GM12878 (cell line): ENCODE data around the gene SLC7A10. TPM values are rescaled to one million over a fixed set of nuclear protein-coding genes. Genes with fewer than 3 reads are reported as not detected.

Source experiments
- ATAC-seq: fragments of 200-7000 bp; cut with Tn5 transposase; 3 replicates; pipeline ENCODE4 v1.9.1; 2020; ENCODE audit warnings: mild to moderate bottlenecking, moderate library complexity
- BruUV-seq: library from RNA; stranded (reverse); fragments of 400-500 nt; replicated peaks from 2 replicates; lab custom pipeline; 2021; lab: Mats Ljungman, UMichigan
- CTCF ChIA-PET: fragments of 300-600 bp; sonication (Branson Sonifier 250); formaldehyde crosslinking; extraction: SDS; loops from one replicate; lab custom pipeline; 2021; ENCODE audit warnings: inconsistent platforms; lab: Yijun Ruan, JAX
- POLR2A ChIA-PET: fragments of 350-600 bp; formaldehyde crosslinking; extraction: SDS; loops from one replicate; lab custom pipeline; 2021; ENCODE audit warnings: inconsistent platforms; lab: Charles Lee
- RAD21 ChIA-PET: fragments of 300-600 bp; sonication (Branson Sonifier 250); formaldehyde crosslinking; loops from one replicate; lab custom pipeline; 2023; ENCODE audit warnings: antibody characterized with exemption; ENCODE audit not compliant: unreplicated experiment; lab: Charles Lee
- SMC1A ChIA-PET: fragments of 300-600 bp; sonication (Branson Sonifier 250); formaldehyde crosslinking; loops from one replicate; lab custom pipeline; 2023; ENCODE audit not compliant: unreplicated experiment, uncharacterized antibody; lab: Charles Lee
- DNase-seq: peaks from one replicate; pipeline ENCODE4 v3.0.0-alpha.2; 2011; ENCODE audit warnings: low read depth, low spot score
- FAIRE-seq: peaks from 3 replicates; lab custom pipeline; 2011; peaks lifted over from hg19 to GRCh38; lab: Jason Lieb, UNC
- H2AFZ ChIP-seq: 2 replicates; pipeline ENCODE4 v1.6.0; 2011; ENCODE audit warnings: low read depth, low read length, control low read depth; ENCODE audit not compliant: control insufficient read depth
- H3K27ac ChIP-seq: 2 replicates; pipeline ENCODE4 v1.5.1; 2011; ENCODE audit warnings: control low read depth; ENCODE audit not compliant: control insufficient read depth, insufficient read depth
- H3K27me3 ChIP-seq, 2 experiments: replicated peaks in 1 of 2; 2 replicates each; pipeline versions ENCODE4 v1.6.0 to v1.6.1; 2011; ENCODE audit warnings: low read length in 1 of 2; ENCODE audit not compliant: control insufficient read depth in 2 of 2, insufficient read depth in 2 of 2
- H3K36me3 ChIP-seq, 2 experiments: 2 replicates each; pipeline ENCODE4 v1.5.1; 2011; ENCODE audit warnings: low read length in 1 of 2; ENCODE audit not compliant: control insufficient read depth in 2 of 2, insufficient read depth in 2 of 2
- H3K4me1 ChIP-seq: 2 replicates; pipeline ENCODE4 v1.6.1; 2011; ENCODE audit warnings: mild to moderate bottlenecking, low read length, moderate library complexity, mixed read lengths; ENCODE audit not compliant: control insufficient read depth, insufficient read depth
- H3K4me2 ChIP-seq: 2 replicates; pipeline ENCODE4 v1.6.0; 2011; ENCODE audit warnings: control low read depth; ENCODE audit not compliant: control insufficient read depth, insufficient read depth
- H3K4me3 ChIP-seq: fragments of 200-600 bp; sonication (generic); 2 replicates; pipeline ENCODE4 v1.5.1; 2016
- H3K79me2 ChIP-seq: 2 replicates; pipeline ENCODE4 v1.6.0; 2011; ENCODE audit warnings: low read length; ENCODE audit not compliant: control insufficient read depth, insufficient read depth
- H3K9ac ChIP-seq: 2 replicates; pipeline ENCODE4 v1.8.0; 2011; ENCODE audit warnings: low read length, control low read depth, mixed read lengths; ENCODE audit not compliant: control insufficient read depth, insufficient read depth
- H3K9me3 ChIP-seq: replicated peaks from 3 replicates; pipeline ENCODE4 v1.5.1; 2011; ENCODE audit warnings: mild to moderate bottlenecking, low read length; ENCODE audit not compliant: control insufficient read depth, insufficient read depth
- H4K20me1 ChIP-seq: 2 replicates; pipeline ENCODE4 v1.6.0; 2011; ENCODE audit not compliant: control insufficient read depth, insufficient read depth
- BRCA1 ChIP-seq: IDR thresholded peaks from 2 replicates; pipeline ENCODE4 v1.6.1; 2011; ENCODE audit warnings: low read depth, low read length, improper control_type of control experiment
- NFXL1 ChIP-seq: fragments of 450-650 bp; IDR thresholded peaks from 2 replicates; pipeline ENCODE4 v1.6.1; 2017; ENCODE audit warnings: antibody characterized with exemption, mild to moderate bottlenecking, borderline replicate concordance
- WGBS: methylation state at CpG from one replicate; pipeline ENCODE4 v1.1.6; 2016; ENCODE audit warnings: low lambda C conversion rate; ENCODE audit not compliant: insufficient replicate concordance, insufficient coverage; ENCODE audit errors: missing lambda C conversion rate; 5-methylcytosine and 5-hydroxymethylcytosine counted together
- in situ Hi-C: fragments of 300-500 bp; cut with MboI; formaldehyde crosslinking; loops from 9 replicates; pipeline ENCODE4 v1.14.3; 2018; ENCODE audit warnings: mixed read lengths
- intact Hi-C: fragments of 100-400 bp; cut with micrococcal nuclease; formaldehyde crosslinking; loops from one replicate; pipeline ENCODE4 v1.14.2; 2022; ENCODE audit not compliant: unreplicated experiment
- polyA plus RNA-seq, 11 experiments: library from polyadenylated mRNA; depleted of rRNA in 4 of 11; unstranded in 6 of 11; stranded (reverse) in 5 of 11; fragments of >200 nt; fragmentation: Nextera tagmentation in 4 of 11; fragmentation: Illumina TruSeq in 1 of 11; extraction: Ambion mirVana in 4 of 11; extraction: Trizol in 1 of 11; gene quantifications; 1 replicate in 1 of 11; 2 replicates in 10 of 11; pipeline versions ENCODE4 v1.2.1 to v1.2.3, GENCODE V29; 2011 to 2016; ENCODE audit warnings: inconsistent platforms in 2 of 11, missing spikeins in 2 of 11, low read depth in 1 of 11
- total RNA-seq, 4 experiments: library from RNA; depleted of rRNA in 3 of 4; stranded (reverse); fragments of >200 nt in 3 of 4; fragmentation: Illumina TruSeq in 1 of 4; extraction: Trizol in 1 of 4; gene quantifications; 2 replicates each; pipeline versions ENCODE4 v1.2.1 to v1.2.3, GENCODE V29; 2013 to 2021

SLC7A10 gene
- total and polyA plus RNA-seq, 10 of the 15 experiments (the other 5 are each of a cell fraction or from before 2014, with no cell fraction given): not detected

DNA sequence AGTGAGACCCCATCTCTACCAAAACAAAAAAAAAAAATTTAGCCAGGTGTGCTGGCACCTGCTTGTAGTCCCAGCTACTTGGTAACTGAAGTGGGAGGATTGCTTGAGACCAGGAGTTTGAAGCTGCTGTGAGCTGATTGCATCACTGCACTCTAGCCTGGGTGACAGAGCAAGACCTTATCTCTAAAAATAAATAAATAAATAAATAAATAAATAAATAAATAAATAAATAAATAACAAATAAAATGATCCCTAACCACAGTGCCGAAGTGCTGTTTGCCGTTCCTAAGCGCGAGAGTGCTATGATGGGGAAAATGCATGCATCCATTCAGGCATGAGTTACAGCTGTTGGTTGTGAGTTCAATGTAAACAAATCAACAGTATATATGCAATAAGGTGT lies 66.5 kb downstream of the SLC7A10 start:
- Histone ChIP-seq H3K4me1 (peaks cover 10% of the 10 kb centered on the region), H3K79me2 (no peaks in the 10 kb centered on the region), H3K9me3 (no peaks in the 10 kb centered on the region), H3K9ac (no peak overlapping the region), H3K36me3 (no peaks in the 10 kb centered on the region), H4K20me1 (no peaks in the 10 kb centered on the region), H3K4me2 (no peak overlapping the region), H2AFZ (no peak overlapping the region), H3K4me3 (no peak overlapping the region), H3K27ac (no peak overlapping the region), H3K27me3 (no peaks in the 10 kb centered on the region)
- TF ChIP-seq NFXL1 (no peak), BRCA1 (no peak)
- intact Hi-C loops (no loop called here), in situ Hi-C loops (no loop called here)
- FAIRE-seq (no peak), ATAC-seq (no peak), DNase-seq (no peak)
- ChIA-PET POLR2A (no interaction called here), RAD21 (no interaction called here), CTCF (interaction anchor here (2.5 kb wide), 1 partner anchor 18 kb away, joined by 7 read pairs; no protein-coding TSS in a partner anchor), SMC1A (interaction anchor here (1.7 to 1.9 kb wide), 2 partner anchors 12 to 25 kb away, joined by 4 to 8 read pairs; no protein-coding TSS in a partner anchor)
- WGBS: 98% methylated on average over 4 of the region's 4 CpGs
- no TSS peak for BruUV-seq

Other genes starting within 250 kb of the SLC7A10 start
- gene RHPN2, start 161.0 kb downstream of the SLC7A10 start, total RNA-seq (2014; rRNA removed): 3.6 and 4.6 TPM in 2 replicates
- 3.8 and 4.3 TPM in 2 replicates for gene RHPN2, start 161.0 kb downstream of the SLC7A10 start, total RNA-seq (2014; rRNA removed; fragmentation: Illumina TruSeq; extraction: Trizol)
- gene RHPN2, start 161.0 kb downstream of the SLC7A10 start, total RNA-seq (2021): 3.6 and 4.5 TPM in 2 replicates
- 5.4 and 6.3 TPM in 2 replicates for gene RHPN2, start 161.0 kb downstream of the SLC7A10 start, polyA plus RNA-seq (2011; rRNA removed)
- 7.4 and 10.8 TPM in 2 replicates for gene RHPN2, start 161.0 kb downstream of the SLC7A10 start, polyA plus RNA-seq (2014; fragmentation: Illumina TruSeq; extraction: Trizol)
- gene RHPN2, start 161.0 kb downstream of the SLC7A10 start, polyA plus RNA-seq (2014; fragmentation: Nextera tagmentation; extraction: Ambion mirVana): 1 to 10 TPM in 1 of 2 experiments, under 1 TPM in 1; 0.71 to 1.8 TPM
- 3.5 TPM in 2 replicates for gene RHPN2, start 161.0 kb downstream of the SLC7A10 start, polyA plus RNA-seq (2014; rRNA removed)
- gene RHPN2, start 161.0 kb downstream of the SLC7A10 start, polyA plus RNA-seq (2016; fragmentation: Nextera tagmentation; extraction: Ambion mirVana): 1 to 10 TPM; 3.1 to 3.3 TPM
- 5.9 and 6.6 TPM in 2 replicates for gene GPATCH1, start 144.7 kb downstream of the SLC7A10 start, total RNA-seq (2014; rRNA removed)
- 6.5 and 7.2 TPM in 2 replicates for gene GPATCH1, start 144.7 kb downstream of the SLC7A10 start, total RNA-seq (2014; rRNA removed; fragmentation: Illumina TruSeq; extraction: Trizol)
- gene GPATCH1, start 144.7 kb downstream of the SLC7A10 start, total RNA-seq (2021): 5.7 and 7.2 TPM in 2 replicates
- gene GPATCH1, start 144.7 kb downstream of the SLC7A10 start, polyA plus RNA-seq (2011; rRNA removed): 7.0 and 7.8 TPM in 2 replicates
- 7.2 and 8.4 TPM in 2 replicates for gene GPATCH1, start 144.7 kb downstream of the SLC7A10 start, polyA plus RNA-seq (2014; fragmentation: Illumina TruSeq; extraction: Trizol)
- 1 to 10 TPM; 4.5 to 5.3 TPM for gene GPATCH1, start 144.7 kb downstream of the SLC7A10 start, polyA plus RNA-seq (2014; fragmentation: Nextera tagmentation; extraction: Ambion mirVana)
- 5.9 and 6.3 TPM in 2 replicates for gene GPATCH1, start 144.7 kb downstream of the SLC7A10 start, polyA plus RNA-seq (2014; rRNA removed)
- gene GPATCH1, start 144.7 kb downstream of the SLC7A10 start, polyA plus RNA-seq (2016; fragmentation: Nextera tagmentation; extraction: Ambion mirVana): 1 to 10 TPM; 8.0 to 9.6 TPM
- gene WDR88, start 93.7 kb downstream of the SLC7A10 start, total RNA-seq (2014; rRNA removed): not detected in 2 replicates
- not detected in 2 replicates for gene WDR88, start 93.7 kb downstream of the SLC7A10 start, total RNA-seq (2014; rRNA removed; fragmentation: Illumina TruSeq; extraction: Trizol)
- not detected in 2 replicates for gene WDR88, start 93.7 kb downstream of the SLC7A10 start, total RNA-seq (2021)
- not detected in 2 replicates for gene WDR88, start 93.7 kb downstream of the SLC7A10 start, polyA plus RNA-seq (2011; rRNA removed)
- gene WDR88, start 93.7 kb downstream of the SLC7A10 start, polyA plus RNA-seq (2014; fragmentation: Illumina TruSeq; extraction: Trizol): not detected in 2 replicates
- not detected for gene WDR88, start 93.7 kb downstream of the SLC7A10 start, polyA plus RNA-seq (2014; fragmentation: Nextera tagmentation; extraction: Ambion mirVana)
- not detected in 2 replicates for gene WDR88, start 93.7 kb downstream of the SLC7A10 start, polyA plus RNA-seq (2014; rRNA removed)
- under 1 TPM; 0.19 to 0.34 TPM for gene WDR88, start 93.7 kb downstream of the SLC7A10 start, polyA plus RNA-seq (2016; fragmentation: Nextera tagmentation; extraction: Ambion mirVana)
- 2.3 and 3.0 TPM in 2 replicates for gene LRP3, start 31.5 kb downstream of the SLC7A10 start, total RNA-seq (2014; rRNA removed)
- gene LRP3, start 31.5 kb downstream of the SLC7A10 start, total RNA-seq (2014; rRNA removed; fragmentation: Illumina TruSeq; extraction: Trizol): 0.55 and 0.81 TPM in 2 replicates
- 2.8 and 3.2 TPM in 2 replicates for gene LRP3, start 31.5 kb downstream of the SLC7A10 start, total RNA-seq (2021)
- gene LRP3, start 31.5 kb downstream of the SLC7A10 start, polyA plus RNA-seq (2011; rRNA removed): 0.13 and 0.48 TPM in 2 replicates
- 0.31 TPM in 1 of 2 replicates, not detected in the other for gene LRP3, start 31.5 kb downstream of the SLC7A10 start, polyA plus RNA-seq (2014; fragmentation: Illumina TruSeq; extraction: Trizol)
- gene LRP3, start 31.5 kb downstream of the SLC7A10 start, polyA plus RNA-seq (2014; fragmentation: Nextera tagmentation; extraction: Ambion mirVana): not detected
- gene LRP3, start 31.5 kb downstream of the SLC7A10 start, polyA plus RNA-seq (2014; rRNA removed): 2.9 and 4.2 TPM in 2 replicates
- under 1 TPM; 0.12 to 0.26 TPM for gene LRP3, start 31.5 kb downstream of the SLC7A10 start, polyA plus RNA-seq (2016; fragmentation: Nextera tagmentation; extraction: Ambion mirVana)
- gene CEBPA, start 76.7 kb upstream of the SLC7A10 start, total RNA-seq (2014; rRNA removed): 0.17 and 0.22 TPM in 2 replicates
- 0.09 TPM in 1 of 2 replicates, not detected in the other for gene CEBPA, start 76.7 kb upstream of the SLC7A10 start, total RNA-seq (2014; rRNA removed; fragmentation: Illumina TruSeq; extraction: Trizol)
- gene CEBPA, start 76.7 kb upstream of the SLC7A10 start, total RNA-seq (2021): 0.32 and 0.36 TPM in 2 replicates
- gene CEBPA, start 76.7 kb upstream of the SLC7A10 start, polyA plus RNA-seq (2011; rRNA removed): 0.05 and 0.13 TPM in 2 replicates
- gene CEBPA, start 76.7 kb upstream of the SLC7A10 start, polyA plus RNA-seq (2014; fragmentation: Illumina TruSeq; extraction: Trizol): 0.04 TPM in 1 of 2 replicates, not detected in the other
- not detected for gene CEBPA, start 76.7 kb upstream of the SLC7A10 start, polyA plus RNA-seq (2014; fragmentation: Nextera tagmentation; extraction: Ambion mirVana)
- 0.05 and 0.18 TPM in 2 replicates for gene CEBPA, start 76.7 kb upstream of the SLC7A10 start, polyA plus RNA-seq (2014; rRNA removed)
- gene CEBPA, start 76.7 kb upstream of the SLC7A10 start, polyA plus RNA-seq (2016; fragmentation: Nextera tagmentation; extraction: Ambion mirVana): not detected
- 19.7 and 22.8 TPM in 2 replicates for gene CEBPG, start 147.9 kb upstream of the SLC7A10 start, total RNA-seq (2014; rRNA removed)
- gene CEBPG, start 147.9 kb upstream of the SLC7A10 start, total RNA-seq (2014; rRNA removed; fragmentation: Illumina TruSeq; extraction: Trizol): 20.6 and 21.2 TPM in 2 replicates
- 19.6 and 20.3 TPM in 2 replicates for gene CEBPG, start 147.9 kb upstream of the SLC7A10 start, total RNA-seq (2021)
- gene CEBPG, start 147.9 kb upstream of the SLC7A10 start, polyA plus RNA-seq (2011; rRNA removed): 20.8 and 30.4 TPM in 2 replicates
- gene CEBPG, start 147.9 kb upstream of the SLC7A10 start, polyA plus RNA-seq (2014; fragmentation: Illumina TruSeq; extraction: Trizol): 19.6 and 20.9 TPM in 2 replicates
- gene CEBPG, start 147.9 kb upstream of the SLC7A10 start, polyA plus RNA-seq (2014; fragmentation: Nextera tagmentation; extraction: Ambion mirVana): 1 to 10 TPM; 5.2 to 8.1 TPM
- gene CEBPG, start 147.9 kb upstream of the SLC7A10 start, polyA plus RNA-seq (2014; rRNA removed): 16.2 and 19.4 TPM in 2 replicates
- 10 to 100 TPM; 21.6 to 22.4 TPM for gene CEBPG, start 147.9 kb upstream of the SLC7A10 start, polyA plus RNA-seq (2016; fragmentation: Nextera tagmentation; extraction: Ambion mirVana)